ENCODE measurements around the gene TBC1D10A. TPM values are rescaled to one million over a fixed set of nuclear protein-coding genes. Genes with fewer than 3 reads are reported as not detected.
A peak's percentile ranks its signal among the peaks of the same experiment; 100 is the strongest.

The TBC1D10A gene
- total RNA-seq, 1 experiment from 2014 or later = 12.6 TPM

DNA sequence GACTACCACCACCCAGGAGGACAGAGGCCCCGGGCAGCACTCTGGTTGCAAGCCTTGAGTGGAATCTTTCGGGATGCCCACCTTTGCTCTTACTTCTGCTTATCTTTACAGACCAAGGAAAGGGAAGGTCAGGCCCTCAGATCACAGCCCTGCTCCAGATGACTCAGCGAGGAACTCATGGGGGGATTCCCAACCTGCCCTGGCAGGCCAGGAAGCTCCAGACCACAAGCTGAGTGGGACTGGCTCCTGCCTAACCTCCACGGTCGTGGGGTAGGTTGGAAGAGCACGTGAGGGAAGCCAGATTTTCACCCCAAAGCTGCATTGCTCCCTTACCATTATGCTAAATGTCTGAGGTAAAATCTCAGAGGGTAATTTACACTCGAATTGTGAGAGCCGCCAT is 11.8 kb downstream of the TBC1D10A start:
- no peaks in the 10 kb centered on the region for H4K20me1 ChIP-seq (ENCODE audit: low read length)
- intact Hi-C loops (cut with micrococcal nuclease) = no loop called here
- H3K9me2 ChIP-seq (replicated peaks; ENCODE audit: low read length) = no peaks in the 10 kb centered on the region
- BruUV-seq (replicated peaks) = no TSS peak
- ChIA-PET POLR2A (ENCODE audit: unreplicated experiment) (no interaction called here), CTCF (no interaction called here)
- H3F3A ChIP-seq (ENCODE audit: low read length, unreplicated experiment) = no peaks in the 10 kb centered on the region
- H3K27me3 ChIP-seq (ENCODE audit: low read length) = no peaks in the 10 kb centered on the region
- H3K79me2 ChIP-seq (ENCODE audit: low read length) = peaks cover 60% of the 10 kb centered on the region
- no peak for DNase-seq
- no peak overlapping the region for H3K4me2 ChIP-seq (ENCODE audit: low read length)
- ATAC-seq = no peak
- no peaks in the 10 kb centered on the region for H3K9me3 ChIP-seq (ENCODE audit: low read length)
- H3K9ac ChIP-seq (ENCODE audit: low read length) = no peak overlapping the region
- no peak for TF ChIP-seq EZH2 (IDR thresholded peaks at IDR 0.05; ENCODE audit: low read length, unreplicated experiment)
- TF ChIP-seq, protein P1, sequence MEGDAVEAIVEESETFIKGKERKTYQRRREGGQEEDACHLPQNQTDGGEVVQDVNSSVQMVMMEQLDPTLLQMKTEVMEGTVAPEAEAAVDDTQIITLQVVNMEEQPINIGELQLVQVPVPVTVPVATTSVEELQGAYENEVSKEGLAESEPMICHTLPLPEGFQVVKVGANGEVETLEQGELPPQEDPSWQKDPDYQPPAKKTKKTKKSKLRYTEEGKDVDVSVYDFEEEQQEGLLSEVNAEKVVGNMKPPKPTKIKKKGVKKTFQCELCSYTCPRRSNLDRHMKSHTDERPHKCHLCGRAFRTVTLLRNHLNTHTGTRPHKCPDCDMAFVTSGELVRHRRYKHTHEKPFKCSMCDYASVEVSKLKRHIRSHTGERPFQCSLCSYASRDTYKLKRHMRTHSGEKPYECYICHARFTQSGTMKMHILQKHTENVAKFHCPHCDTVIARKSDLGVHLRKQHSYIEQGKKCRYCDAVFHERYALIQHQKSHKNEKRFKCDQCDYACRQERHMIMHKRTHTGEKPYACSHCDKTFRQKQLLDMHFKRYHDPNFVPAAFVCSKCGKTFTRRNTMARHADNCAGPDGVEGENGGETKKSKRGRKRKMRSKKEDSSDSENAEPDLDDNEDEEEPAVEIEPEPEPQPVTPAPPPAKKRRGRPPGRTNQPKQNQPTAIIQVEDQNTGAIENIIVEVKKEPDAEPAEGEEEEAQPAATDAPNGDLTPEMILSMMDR (conservative IDR thresholded peaks at IDR 0.05; ENCODE audit: low read depth, low read length) = no peak
- TF ChIP-seq EZH2phosphoT487 (IDR thresholded peaks at IDR 0.05; ENCODE audit: borderline replicate concordance, low read length) = no peak
- no peak overlapping the region for H3K4me3 ChIP-seq (ENCODE audit: low read length)
- peaks cover 45% of the 10 kb centered on the region for H3K4me1 ChIP-seq (ENCODE audit: insufficient read depth, low read length)
- no peak overlapping the region for H2AFZ ChIP-seq (ENCODE audit: low read length)
- H3K27ac ChIP-seq (ENCODE audit: low read length) = no peak overlapping the region
- no peaks in the 10 kb centered on the region for H3K36me3 ChIP-seq (ENCODE audit: low read depth, low read length)

DNA sequence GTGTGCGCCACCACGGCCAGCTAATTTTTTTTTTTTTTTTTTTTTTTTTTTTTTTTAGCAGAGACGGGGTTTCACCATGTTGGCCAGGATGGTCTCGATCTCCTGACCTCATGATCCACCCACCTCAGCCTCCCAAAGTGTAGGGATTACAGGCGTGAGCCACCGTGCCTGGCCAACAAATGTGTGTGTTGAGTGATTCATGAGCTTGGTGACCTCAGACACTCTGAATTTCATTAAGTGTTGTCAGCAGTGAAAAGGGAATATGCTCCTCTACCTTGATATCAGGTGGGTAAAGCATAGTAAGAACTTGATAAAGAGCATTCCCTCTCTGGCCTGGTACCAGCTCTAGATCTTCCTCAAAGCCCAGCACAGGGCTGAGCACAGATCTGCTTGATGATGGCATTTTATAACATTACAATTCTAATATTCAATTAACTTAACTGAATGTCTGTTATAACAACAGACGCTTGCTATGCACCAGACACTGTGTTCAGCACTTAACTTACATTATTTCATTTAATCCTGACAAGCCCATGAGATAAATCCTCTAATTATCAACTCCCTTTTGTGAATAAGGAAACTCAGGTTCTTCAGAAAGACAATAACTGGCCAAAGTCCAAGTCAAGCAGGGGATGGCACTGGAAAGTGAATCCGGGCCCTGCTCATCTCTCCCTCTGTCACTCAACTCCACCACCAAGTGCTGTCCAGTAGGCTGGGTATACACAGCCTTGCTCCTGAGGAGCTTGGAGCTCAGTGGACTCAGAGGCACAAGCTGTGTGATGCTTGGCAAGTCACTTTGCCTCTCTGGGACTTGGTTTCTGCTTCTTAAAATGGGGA is 13.0 kb downstream of the TBC1D10A start:
- Histone ChIP-seq H3K9me3 (ENCODE audit: low read length) (no peaks in the 10 kb centered on the region), H3K4me2 (ENCODE audit: low read length) (no peak overlapping the region), H3F3A (ENCODE audit: low read length, unreplicated experiment) (no peaks in the 10 kb centered on the region), H3K9ac (ENCODE audit: low read length) (no peak overlapping the region), H3K79me2 (ENCODE audit: low read length) (peaks cover 59% of the 10 kb centered on the region), H3K36me3 (ENCODE audit: low read depth, low read length) (no peaks in the 10 kb centered on the region), H4K20me1 (ENCODE audit: low read length) (no peaks in the 10 kb centered on the region), H3K27ac (ENCODE audit: low read length) (peak overlapping the region; percentile 35), H3K9me2 (replicated peaks; ENCODE audit: low read length) (no peaks in the 10 kb centered on the region), H3K4me3 (ENCODE audit: low read length) (no peak overlapping the region), H2AFZ (ENCODE audit: low read length) (no peak overlapping the region), H3K4me1 (ENCODE audit: insufficient read depth, low read length) (peaks cover 45% of the 10 kb centered on the region), H3K27me3 (ENCODE audit: low read length) (no peaks in the 10 kb centered on the region)
- TF ChIP-seq EZH2phosphoT487 (IDR thresholded peaks at IDR 0.05; ENCODE audit: borderline replicate concordance, low read length) (no peak), EZH2 (IDR thresholded peaks at IDR 0.05; ENCODE audit: low read length, unreplicated experiment) (no peak)
- TF ChIP-seq, protein P1 (conservative IDR thresholded peaks at IDR 0.05; ENCODE audit: low read depth, low read length) = no peak
- ChIA-PET POLR2A (ENCODE audit: unreplicated experiment) (interaction anchor here (0.7 kb wide), 1 partner anchor 986 kb away, joined by 31 read pairs; no protein-coding TSS in a partner anchor), CTCF (no interaction called here)
- intact Hi-C loops (cut with micrococcal nuclease) = no loop called here
- no TSS peak for BruUV-seq (replicated peaks)
- ATAC-seq (no peak; the same call in 1 of the 2 replicates), DNase-seq (peak; percentile 49)

DNA sequence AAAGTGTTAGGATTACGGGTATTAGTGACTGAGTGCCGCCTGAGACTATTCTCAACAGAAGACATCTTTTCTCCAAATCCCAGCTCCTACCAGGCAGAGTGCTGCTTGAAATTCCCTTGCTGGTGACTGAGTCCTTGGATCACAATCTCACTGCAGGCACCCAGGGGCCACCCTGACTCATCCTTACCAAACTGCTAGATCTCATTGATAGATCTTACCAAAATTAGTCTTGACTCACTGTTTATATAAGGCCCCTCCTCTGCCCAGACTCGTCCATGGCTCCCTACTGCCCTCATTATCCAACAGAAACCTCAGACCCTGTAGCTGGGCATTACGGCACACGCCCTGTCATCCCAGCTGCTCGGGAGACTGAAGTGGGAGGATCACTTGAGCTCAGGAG is 14.7 kb downstream of the TBC1D10A start:
- peak overlapping the region; percentile 54; the same call in 1 of the 2 replicates for H3K9ac ChIP-seq (ENCODE audit: low read length)
- no TSS peak for BruUV-seq (replicated peaks)
- no peaks in the 10 kb centered on the region for H3K9me2 ChIP-seq (replicated peaks; ENCODE audit: low read length)
- CTCF ChIA-PET = no interaction called here
- ATAC-seq (peak; percentile 69), DNase-seq (peak; percentile 77)
- POLR2A ChIA-PET (ENCODE audit: unreplicated experiment) = interaction anchor here (0.6 kb wide), 1 partner anchor 102 kb away, joined by 3 read pairs; no protein-coding TSS in a partner anchor
- peak overlapping the region; percentile 76 for H3K4me2 ChIP-seq (ENCODE audit: low read length)
- H3K4me3 ChIP-seq (ENCODE audit: low read length) = no peak overlapping the region
- H3K79me2 ChIP-seq (ENCODE audit: low read length) = peaks cover 72% of the 10 kb centered on the region
- H3K4me1 ChIP-seq (ENCODE audit: insufficient read depth, low read length) = peaks cover 57% of the 10 kb centered on the region
- no peak overlapping the region for H2AFZ ChIP-seq (ENCODE audit: low read length)
- H3F3A ChIP-seq (ENCODE audit: low read length, unreplicated experiment) = no peaks in the 10 kb centered on the region
- peak overlapping the region; percentile 91 for H3K27ac ChIP-seq (ENCODE audit: low read length)
- no peak for TF ChIP-seq EZH2phosphoT487 (IDR thresholded peaks at IDR 0.05; ENCODE audit: borderline replicate concordance, low read length)
- TF ChIP-seq, protein P1 (conservative IDR thresholded peaks at IDR 0.05; ENCODE audit: low read depth, low read length) = no peak
- TF ChIP-seq EZH2 (IDR thresholded peaks at IDR 0.05; ENCODE audit: low read length, unreplicated experiment) = no peak
- H3K27me3 ChIP-seq (ENCODE audit: low read length) = no peaks in the 10 kb centered on the region
- H4K20me1 ChIP-seq (ENCODE audit: low read length) = no peaks in the 10 kb centered on the region
- H3K36me3 ChIP-seq (ENCODE audit: low read depth, low read length) = no peaks in the 10 kb centered on the region
- no peaks in the 10 kb centered on the region for H3K9me3 ChIP-seq (ENCODE audit: low read length)
- intact Hi-C loops (cut with micrococcal nuclease) = no loop called here

Data from PC-3 (cell line).